Kidney (tissue), 14 donors: Measurements from ENCODE around the gene TMEM207. TPM values are rescaled to one million over a fixed set of nuclear protein-coding genes. Genes with fewer than 3 reads are reported as not detected.

Experiments
- DNase-seq, 5 donors: peaks; one replicate each; pipeline ENCODE4 v3.0.0-alpha.2; 2013 to 2020
- FAIRE-seq: peaks from 2 replicates; lab custom pipeline; 2012; peaks lifted over from hg19 to GRCh38; lab: Jason Lieb, UNC
- H3K27ac ChIP-seq, 2 donors: one replicate each; pipeline ENCODE4 v1.7.0; 2013; ENCODE audit warnings: low read depth in 2 of 2, low read length in 2 of 2, inconsistent platforms in 1 of 2
- H3K27me3 ChIP-seq: one replicate; pipeline ENCODE4 v1.7.1; 2013; ENCODE audit warnings: low read length, inconsistent platforms; ENCODE audit not compliant: control insufficient read depth, insufficient read depth
- H3K36me3 ChIP-seq, 3 donors: one replicate each; pipeline versions ENCODE4 v1.7.0 to v1.7.1; 2013; ENCODE audit warnings: low read length in 3 of 3, control low read depth in 1 of 3, inconsistent platforms in 1 of 3; ENCODE audit not compliant: insufficient read depth in 3 of 3, control insufficient read depth in 2 of 3
- H3K4me1 ChIP-seq, 3 donors: one replicate each; pipeline versions ENCODE4 v1.7.0 to v1.7.1; 2013; ENCODE audit warnings: low read length in 3 of 3, inconsistent platforms in 1 of 3, low read depth in 1 of 3; ENCODE audit not compliant: control insufficient read depth in 2 of 3, insufficient read depth in 2 of 3
- H3K4me3 ChIP-seq, 3 donors: one replicate each; pipeline versions ENCODE4 v1.7.0 to v1.8.1; 2013; ENCODE audit warnings: low read length in 3 of 3, control low read depth in 1 of 3, inconsistent platforms in 1 of 3
- H3K9ac ChIP-seq, 3 donors: one replicate each; pipeline versions ENCODE4 v1.7.0 to v1.7.1; 2013; ENCODE audit warnings: low read length in 3 of 3, control low read depth in 1 of 3, inconsistent platforms in 1 of 3
- H3K9me3 ChIP-seq, 3 donors: one replicate each; pipeline versions ENCODE4 v1.7.0 to v1.7.1; 2013; ENCODE audit warnings: low read length in 3 of 3, control low read depth in 1 of 3, inconsistent platforms in 1 of 3; ENCODE audit not compliant: control insufficient read depth in 2 of 3, insufficient read depth in 1 of 3
- intact Hi-C: fragments of 100-400 bp; cut with DNase I; formaldehyde crosslinking; loops from one replicate; pipeline ENCODE4 v1.11.1; 2022
- polyA plus RNA-seq: library from polyadenylated mRNA; stranded (reverse); fragments of 350-450 nt; fragmentation: Illumina TruSeq; extraction: RNeasy Lipid Tissue Mini Kit (QIAGEN cat#74804); gene quantifications from one replicate; pipeline ENCODE4 v1.2.3, GENCODE V29; 2014; ENCODE audit warnings: low read depth, low replicate concordance; ENCODE audit not compliant: insufficient read depth
- total RNA-seq: library from RNA; stranded (reverse); fragmentation: NEBNext Ultra II Directional; extraction: Animal tissue kit (Norgen Biotek cat#: 25700); gene quantifications from one replicate; pipeline ENCODE4 v1.2.1, GENCODE V29; 2021
- TF ChIP-seq, protein P1 (sequence below): IDR thresholded peaks from 3 replicates; pipeline ENCODE4 v1.5.1; 2012; ENCODE audit warnings: mild to moderate bottlenecking, moderate library complexity, borderline replicate concordance; ENCODE audit not compliant: insufficient read depth; ENCODE audit errors: extremely low read depth
- donor health status: control.
- donor health status: control.
- donor health status: control.
- donor health status: control.
- donor health status: control.
- donor health status: DM: yes; HTN: yes; CAD: no.
- donor health status: Normal renal cell carcinoma (clear cell type).

The TMEM207 gene
- total and polyA plus RNA-seq, 2 donors from 2014 or later = 21.2 TPM; not detected in 1

DNA sequence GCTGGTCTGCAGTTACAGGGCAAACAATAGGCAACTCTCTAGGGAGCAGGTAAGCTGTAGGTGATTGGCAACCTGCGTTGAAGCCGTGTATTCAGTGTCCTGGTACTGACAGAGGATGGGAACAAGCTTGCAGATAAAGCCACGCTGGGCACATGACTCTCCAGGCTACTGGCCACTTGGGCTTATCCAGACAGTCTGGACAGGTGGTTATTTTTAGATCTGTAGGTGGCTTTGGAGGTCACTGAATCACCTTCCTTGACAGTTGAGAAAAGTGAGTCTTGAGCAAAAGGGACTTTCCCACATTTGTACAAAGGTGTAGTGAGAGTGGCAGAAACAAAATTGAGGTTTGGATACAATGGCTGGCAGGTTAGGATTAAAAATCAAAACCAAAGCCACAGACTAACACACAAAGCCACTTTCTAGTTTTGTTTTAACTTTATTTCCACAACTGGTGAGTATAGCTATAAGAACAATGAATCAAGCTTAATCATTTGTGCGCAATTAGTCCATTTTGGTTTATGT, 41.9 kb upstream of the TMEM207 start:
- DNase-seq = no peak
- intact Hi-C loops = no loop called here
- no peaks in the 10 kb centered on the region for H3K9me3 ChIP-seq
- no peak overlapping the region for H3K4me3 ChIP-seq
- no peak overlapping the region for H3K27ac ChIP-seq
- H3K4me1 ChIP-seq = no peaks in the 10 kb centered on the region
- TF ChIP-seq, protein P1, sequence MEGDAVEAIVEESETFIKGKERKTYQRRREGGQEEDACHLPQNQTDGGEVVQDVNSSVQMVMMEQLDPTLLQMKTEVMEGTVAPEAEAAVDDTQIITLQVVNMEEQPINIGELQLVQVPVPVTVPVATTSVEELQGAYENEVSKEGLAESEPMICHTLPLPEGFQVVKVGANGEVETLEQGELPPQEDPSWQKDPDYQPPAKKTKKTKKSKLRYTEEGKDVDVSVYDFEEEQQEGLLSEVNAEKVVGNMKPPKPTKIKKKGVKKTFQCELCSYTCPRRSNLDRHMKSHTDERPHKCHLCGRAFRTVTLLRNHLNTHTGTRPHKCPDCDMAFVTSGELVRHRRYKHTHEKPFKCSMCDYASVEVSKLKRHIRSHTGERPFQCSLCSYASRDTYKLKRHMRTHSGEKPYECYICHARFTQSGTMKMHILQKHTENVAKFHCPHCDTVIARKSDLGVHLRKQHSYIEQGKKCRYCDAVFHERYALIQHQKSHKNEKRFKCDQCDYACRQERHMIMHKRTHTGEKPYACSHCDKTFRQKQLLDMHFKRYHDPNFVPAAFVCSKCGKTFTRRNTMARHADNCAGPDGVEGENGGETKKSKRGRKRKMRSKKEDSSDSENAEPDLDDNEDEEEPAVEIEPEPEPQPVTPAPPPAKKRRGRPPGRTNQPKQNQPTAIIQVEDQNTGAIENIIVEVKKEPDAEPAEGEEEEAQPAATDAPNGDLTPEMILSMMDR = no peak
- no peak overlapping the region for H3K9ac ChIP-seq
- no peaks in the 10 kb centered on the region for H3K36me3 ChIP-seq
- no peak for FAIRE-seq
- H3K27me3 ChIP-seq = no peaks in the 10 kb centered on the region

DNA sequence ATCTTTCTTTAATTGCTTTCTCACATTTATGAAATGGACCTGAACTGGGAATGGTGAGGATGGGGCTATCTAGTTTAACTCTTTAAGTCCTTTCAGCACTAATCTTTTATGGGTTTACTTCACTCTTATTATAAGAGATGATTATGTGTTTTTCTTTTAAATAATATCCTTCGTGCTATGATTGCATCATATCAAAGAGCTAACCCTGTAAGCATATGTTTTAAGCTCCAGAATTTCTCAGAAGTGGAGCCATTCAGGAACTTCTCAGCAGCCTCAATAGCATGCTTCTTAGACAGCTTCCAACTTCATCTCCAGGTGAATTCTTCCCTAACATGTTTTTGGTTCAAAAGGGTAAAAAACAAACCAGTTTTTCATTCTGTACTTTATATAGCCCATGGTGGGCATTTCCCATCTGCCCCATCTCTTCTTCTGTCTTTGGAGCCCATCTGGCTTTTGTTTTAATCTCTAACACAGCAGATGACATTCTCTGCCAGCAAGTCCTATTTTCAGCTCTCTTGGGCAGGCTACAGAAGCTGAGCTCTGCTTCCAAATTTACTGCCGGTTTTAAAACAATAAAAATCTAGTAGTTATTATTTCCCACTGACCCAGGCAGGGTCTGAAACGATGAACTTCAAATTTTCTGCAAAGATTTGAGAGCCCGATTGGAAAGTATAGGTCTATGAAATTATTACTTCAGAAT, 37.4 kb upstream of the TMEM207 start:
- intact Hi-C loops = no loop called here
- H3K27ac ChIP-seq = no peak overlapping the region
- H3K9ac ChIP-seq = no peak overlapping the region

DNA sequence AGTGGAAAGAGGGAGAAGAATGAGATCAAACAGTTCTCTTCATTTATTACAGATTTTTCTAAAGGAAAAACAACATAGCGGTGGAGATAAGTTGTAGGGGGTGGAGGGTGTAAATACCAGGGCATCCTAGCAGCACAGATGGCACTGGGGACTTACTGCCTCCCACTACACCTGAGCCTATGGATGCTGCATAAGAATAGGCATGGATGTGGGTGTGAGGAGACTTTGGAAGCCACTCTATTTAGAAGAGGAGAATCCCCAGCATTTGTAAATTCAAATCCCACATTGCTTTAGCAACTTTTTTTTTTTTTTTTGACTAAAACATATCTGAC, 36.8 kb upstream of the TMEM207 start:
- FAIRE-seq = no peak
- Histone ChIP-seq H3K36me3 (no peaks in the 10 kb centered on the region), H3K4me3 (no peak overlapping the region), H3K27me3 (no peaks in the 10 kb centered on the region), H3K9ac (no peak overlapping the region), H3K27ac (no peak overlapping the region), H3K4me1 (no peaks in the 10 kb centered on the region), H3K9me3 (no peaks in the 10 kb centered on the region)
- TF ChIP-seq, protein P1 = no peak
- intact Hi-C loops = no loop called here
- no peak for DNase-seq

More for the DNA sequence above, 37.4 kb upstream of the TMEM207 start:
- H3K4me1 ChIP-seq = no peaks in the 10 kb centered on the region
- H3K4me3 ChIP-seq = no peak overlapping the region
- TF ChIP-seq, protein P1 = no peak
- no peaks in the 10 kb centered on the region for H3K27me3 ChIP-seq
- H3K36me3 ChIP-seq = no peaks in the 10 kb centered on the region
- FAIRE-seq (no peak), DNase-seq (no peak)
- no peaks in the 10 kb centered on the region for H3K9me3 ChIP-seq
